H9 (cell line): ENCODE data around the gene PROSER3. TPM values are rescaled to one million over a fixed set of nuclear protein-coding genes. Genes with fewer than 3 reads are reported as not detected.
"Not testable (repeated sequence)": the region's sequence is repeated elsewhere in the genome, so short reads cannot be mapped to it uniquely, and the experiment has no call there.

Source experiments
- DNase-seq: peaks from one replicate; pipeline ENCODE4 v3.0.0-alpha.2; 2017
- H2AFZ ChIP-seq: one replicate; pipeline ENCODE4 v1.6.1; 2013; ENCODE audit warnings: mild to moderate bottlenecking, low read length, control low read depth, moderate library complexity
- H2AK5ac ChIP-seq: 2 replicates; pipeline ENCODE4 v1.6.1; 2013; ENCODE audit warnings: low read length, control low read depth, mixed read lengths; ENCODE audit not compliant: insufficient read length
- H2BK120ac ChIP-seq: one replicate; pipeline ENCODE4 v1.6.1; 2013; ENCODE audit warnings: low read depth, mild to moderate bottlenecking, low read length, control low read depth, inconsistent platforms; ENCODE audit not compliant: poor library complexity, severe bottlenecking
- H2BK12ac ChIP-seq: 2 replicates; pipeline ENCODE4 v1.6.1; 2013; ENCODE audit warnings: low read length, control low read depth, mixed read lengths, low read depth; ENCODE audit not compliant: insufficient read length
- H2BK15ac ChIP-seq: 2 replicates; pipeline ENCODE4 v1.6.1; 2013; ENCODE audit warnings: low read depth, low read length, control low read depth
- H2BK20ac ChIP-seq: one replicate; pipeline ENCODE4 v1.6.1; 2013; ENCODE audit warnings: low read depth, mild to moderate bottlenecking, low read length, control low read depth, inconsistent platforms; ENCODE audit not compliant: poor library complexity, severe bottlenecking
- H2BK5ac ChIP-seq: 2 replicates; pipeline ENCODE4 v1.6.1; 2013; ENCODE audit warnings: low read length, control low read depth, mixed read lengths; ENCODE audit not compliant: insufficient read length
- H3K14ac ChIP-seq: 2 replicates; pipeline ENCODE4 v1.6.1; 2013; ENCODE audit warnings: low read length, control low read depth; ENCODE audit not compliant: insufficient read depth
- H3K18ac ChIP-seq: 2 replicates; pipeline ENCODE4 v1.6.1; 2013; ENCODE audit warnings: low read depth, mild to moderate bottlenecking, mixed read lengths, low read length, control low read depth; ENCODE audit not compliant: insufficient read length
- H3K23ac ChIP-seq: 2 replicates; pipeline ENCODE4 v1.6.1; 2013; ENCODE audit warnings: low read length, control low read depth, mixed read lengths, low read depth; ENCODE audit not compliant: insufficient read length
- H3K23me2 ChIP-seq: 2 replicates; pipeline ENCODE4 v1.6.1; 2013; ENCODE audit warnings: low read depth, mild to moderate bottlenecking, mixed read lengths, low read length, control low read depth; ENCODE audit not compliant: insufficient read length, poor library complexity, severe bottlenecking
- H3K27ac ChIP-seq: 2 replicates; pipeline ENCODE4 v1.5.1; 2013; ENCODE audit warnings: low read length, control low read depth, mixed read lengths, low read depth; ENCODE audit not compliant: insufficient read length
- H3K27me3 ChIP-seq: 2 replicates; pipeline ENCODE4 v1.6.1; 2013; ENCODE audit warnings: low read length, control low read depth, inconsistent platforms; ENCODE audit not compliant: insufficient read depth
- H3K4ac ChIP-seq: 2 replicates; pipeline ENCODE4 v1.6.1; 2013; ENCODE audit warnings: low read depth, mild to moderate bottlenecking, control low read depth, inconsistent platforms, low read length, moderate library complexity
- H3K4me1 ChIP-seq: 2 replicates; pipeline ENCODE4 v1.6.1; 2013; ENCODE audit warnings: low read length, control low read depth, inconsistent platforms; ENCODE audit not compliant: insufficient read depth
- H3K4me2 ChIP-seq: 2 replicates; pipeline ENCODE4 v1.6.1; 2013; ENCODE audit warnings: low read length, control low read depth, mixed read lengths; ENCODE audit not compliant: insufficient read length, insufficient read depth
- H3K56ac ChIP-seq: 2 replicates; pipeline ENCODE4 v1.6.1; 2013; ENCODE audit warnings: low read depth, mild to moderate bottlenecking, mixed read lengths, low read length, control low read depth; ENCODE audit not compliant: insufficient read length
- H3K79me1 ChIP-seq: 2 replicates; pipeline ENCODE4 v1.6.1; 2013; ENCODE audit warnings: low read depth, mild to moderate bottlenecking, moderate library complexity, low read length, control low read depth, inconsistent platforms; ENCODE audit not compliant: insufficient read depth, poor library complexity, severe bottlenecking
- H3K79me2 ChIP-seq: 2 replicates; pipeline ENCODE4 v1.6.1; 2013; ENCODE audit warnings: low read length, control low read depth, inconsistent platforms; ENCODE audit not compliant: insufficient read depth
- H3K9ac ChIP-seq: 2 replicates; pipeline ENCODE4 v1.6.1; 2013; ENCODE audit warnings: low read length, control low read depth, mixed read lengths; ENCODE audit not compliant: insufficient read length; ENCODE audit errors: extremely low read depth
- H3K9me3 ChIP-seq: one replicate; pipeline ENCODE4 v1.6.1; 2013; ENCODE audit warnings: low read depth, low read length, inconsistent platforms; ENCODE audit not compliant: control insufficient read depth
- H3T11ph ChIP-seq: one replicate; pipeline ENCODE4 v1.6.1; 2013; ENCODE audit warnings: mild to moderate bottlenecking, low read length, control low read depth, inconsistent platforms
- H4K20me1 ChIP-seq: one replicate; pipeline ENCODE4 v1.6.1; 2013; ENCODE audit not compliant: control insufficient read depth, insufficient read length, insufficient read depth
- H4K5ac ChIP-seq: 2 replicates; pipeline ENCODE4 v1.6.1; 2013; ENCODE audit warnings: low read depth, mild to moderate bottlenecking, mixed read lengths, low read length, control low read depth; ENCODE audit not compliant: insufficient read length
- H4K8ac ChIP-seq: replicated peaks from 2 replicates; pipeline ENCODE4 v1.6.1; 2013; ENCODE audit warnings: low read length, control low read depth, mixed read lengths, low read depth; ENCODE audit not compliant: insufficient read length
- H4K91ac ChIP-seq: 2 replicates; pipeline ENCODE4 v1.6.1; 2013; ENCODE audit warnings: low read depth, mild to moderate bottlenecking, moderate library complexity, mixed read lengths, low read length, control low read depth; ENCODE audit not compliant: insufficient read length
- H3K27ac Mint-ChIP-seq, 3 experiments: 2 replicates in 2 of 3; 3 replicates in 1 of 3; pipeline ENCODE4 v1.8.0; 2020 to 2021; ENCODE audit warnings: mixed read lengths in 3 of 3, mild to moderate bottlenecking in 1 of 3, moderate library complexity in 1 of 3
- H3K27me3 Mint-ChIP-seq: 2 replicates; pipeline ENCODE4 v1.8.0; 2021; ENCODE audit warnings: low read depth, mild to moderate bottlenecking, moderate library complexity, mixed read lengths
- H3K36me3 Mint-ChIP-seq, 3 experiments: 2 replicates in 2 of 3; 3 replicates in 1 of 3; pipeline ENCODE4 v1.8.0; 2020 to 2021; ENCODE audit warnings: low read depth in 3 of 3, mixed read lengths in 3 of 3; ENCODE audit not compliant: insufficient read depth in 1 of 3
- H3K4me1 Mint-ChIP-seq, 2 experiments: 2 replicates each; pipeline ENCODE4 v1.8.0; 2020; ENCODE audit warnings: mixed read lengths in 2 of 2
- H3K4me3 Mint-ChIP-seq, 2 experiments: 2 replicates in 1 of 2; 3 replicates in 1 of 2; pipeline ENCODE4 v1.8.0; 2020 to 2021; ENCODE audit warnings: mild to moderate bottlenecking in 2 of 2, mixed read lengths in 2 of 2, moderate library complexity in 1 of 2
- H3K9me3 Mint-ChIP-seq, 2 experiments: 2 replicates in 1 of 2; 3 replicates in 1 of 2; pipeline ENCODE4 v1.8.0; 2020; ENCODE audit warnings: mild to moderate bottlenecking in 2 of 2, mixed read lengths in 2 of 2, moderate library complexity in 1 of 2
- WGBS: extraction: QIAGEN DNeasy Blood & Tissue Kit; methylation state at CpG from one replicate; pipeline ENCODE4 v1.1.7; 2013; ENCODE audit warnings: missing lambda C conversion rate, low lambda C conversion rate, mixed read lengths; ENCODE audit not compliant: insufficient read length; ENCODE audit errors: extremely low coverage; 5-methylcytosine and 5-hydroxymethylcytosine counted together
- total RNA-seq: library from RNA; stranded (reverse); gene quantifications from 2 replicates; pipeline ENCODE4 v1.2.1, GENCODE V29; 2021
- TF ChIP-seq, protein P1 (sequence below): fragments of 200-600 bp; sonication (generic); conservative IDR thresholded peaks from 3 replicates; pipeline ENCODE4 v1.8.0; 2021; ENCODE audit warnings: antibody characterized with exemption, mild to moderate bottlenecking

PROSER3 gene
- total RNA-seq, 1 experiment from 2014 or later = 29.1 TPM

GRCh38 chr19:35793381-35794165 is 35.6 kb downstream of the PROSER3 start:
- H3K27me3 Mint-ChIP-seq = peaks cover 36% of the 10 kb centered on the region

GRCh38 chr19:35795564-35795963 is 37.6 kb downstream of the PROSER3 start:
- not testable (repeated sequence) for H2BK12ac ChIP-seq, H2BK120ac ChIP-seq, H3T11ph ChIP-seq, H2BK5ac ChIP-seq, H3K23ac ChIP-seq, H3K4ac ChIP-seq, H3K79me2 ChIP-seq, H2AFZ ChIP-seq, H3K27me3 ChIP-seq, H3K56ac ChIP-seq, H4K8ac ChIP-seq, H2AK5ac ChIP-seq, H4K91ac ChIP-seq, H4K20me1 ChIP-seq, H3K4me1 ChIP-seq, H3K18ac ChIP-seq, H3K36me3 Mint-ChIP-seq, H2BK20ac ChIP-seq, H3K9me3 Mint-ChIP-seq, H3K79me1 ChIP-seq, H3K9me3 ChIP-seq, H3K4me3 Mint-ChIP-seq, H3K23me2 ChIP-seq, H3K14ac ChIP-seq, H3K4me2 ChIP-seq, H3K27ac ChIP-seq, H3K27ac Mint-ChIP-seq, H3K9ac ChIP-seq, DNase-seq, H4K5ac ChIP-seq, H2BK15ac ChIP-seq
- Mint-ChIP-seq H3K27me3 (peaks cover 45% of the 10 kb centered on the region), H3K4me1 (peaks cover 8 to 16% of the 10 kb centered on the region in 2 experiments)
- WGBS = no CpG with 5 or more reads among the region's 1 CpG

More at GRCh38 chr19:35793381-35794165, 35.6 kb downstream of the PROSER3 start:
- Histone ChIP-seq H2BK12ac (no peak overlapping the region), H3K14ac (no peak overlapping the region), H2BK20ac (no peak overlapping the region), H3K4me1 (0 out of 2 replicates have a peak, but pooled peaks cover 2% of the 10 kb centered on the region), H3K9ac (no peak overlapping the region), H3K18ac (no peak overlapping the region), H2BK120ac (no peak overlapping the region), H3K79me2 (no peaks in the 10 kb centered on the region), H4K8ac (no peak overlapping the region), H4K20me1 (peaks cover 3% of the 10 kb centered on the region), H3T11ph (no peak overlapping the region), H3K4me2 (no peak overlapping the region), H2BK15ac (no peak overlapping the region), H3K9me3 (no peaks in the 10 kb centered on the region), H3K27me3 (peaks cover 3% of the 10 kb centered on the region; the same call in 1 of the 2 replicates), H2BK5ac (no peak overlapping the region), H4K91ac (no peak overlapping the region), H2AK5ac (no peak overlapping the region), H3K23me2 (peaks cover 5% of the 10 kb centered on the region), H3K56ac (no peak overlapping the region), H3K27ac (no peak overlapping the region), H3K4ac (no peak overlapping the region), H2AFZ (no peak overlapping the region), H3K79me1 (no peaks in the 10 kb centered on the region), H4K5ac (no peak overlapping the region), H3K23ac (no peak overlapping the region)
- TF ChIP-seq, protein P1, sequence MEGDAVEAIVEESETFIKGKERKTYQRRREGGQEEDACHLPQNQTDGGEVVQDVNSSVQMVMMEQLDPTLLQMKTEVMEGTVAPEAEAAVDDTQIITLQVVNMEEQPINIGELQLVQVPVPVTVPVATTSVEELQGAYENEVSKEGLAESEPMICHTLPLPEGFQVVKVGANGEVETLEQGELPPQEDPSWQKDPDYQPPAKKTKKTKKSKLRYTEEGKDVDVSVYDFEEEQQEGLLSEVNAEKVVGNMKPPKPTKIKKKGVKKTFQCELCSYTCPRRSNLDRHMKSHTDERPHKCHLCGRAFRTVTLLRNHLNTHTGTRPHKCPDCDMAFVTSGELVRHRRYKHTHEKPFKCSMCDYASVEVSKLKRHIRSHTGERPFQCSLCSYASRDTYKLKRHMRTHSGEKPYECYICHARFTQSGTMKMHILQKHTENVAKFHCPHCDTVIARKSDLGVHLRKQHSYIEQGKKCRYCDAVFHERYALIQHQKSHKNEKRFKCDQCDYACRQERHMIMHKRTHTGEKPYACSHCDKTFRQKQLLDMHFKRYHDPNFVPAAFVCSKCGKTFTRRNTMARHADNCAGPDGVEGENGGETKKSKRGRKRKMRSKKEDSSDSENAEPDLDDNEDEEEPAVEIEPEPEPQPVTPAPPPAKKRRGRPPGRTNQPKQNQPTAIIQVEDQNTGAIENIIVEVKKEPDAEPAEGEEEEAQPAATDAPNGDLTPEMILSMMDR = no peak
- WGBS = no CpG with 5 or more reads among the region's 7 CpGs
- Mint-ChIP-seq H3K9me3 (no peaks in the 10 kb centered on the region), H3K27ac (0 out of 7 replicates have a peak overlapping the region, but pooled peaks of 1 of the 3 experiments have one; percentile 11), H3K4me1 (peaks cover 8 to 18% of the 10 kb centered on the region in 2 experiments), H3K36me3 (no peaks in the 10 kb centered on the region; a peak in 1 of 7 replicates), H3K4me3 (no peak overlapping the region)
- no peak for DNase-seq
